ENCODE data around the gene EZH2. TPM values are rescaled to one million over a fixed set of nuclear protein-coding genes. Genes with fewer than 3 reads are reported as not detected.

Gene EZH2
- total and polyA plus RNA-seq, 4 donors = 2.0 to 21.3 (median 2.5) TPM

- no peaks in the 10 kb centered on the region for H3K9me3 ChIP-seq (ENCODE audit: control insufficient read depth in 4 of 4, low read length in 3 of 4)
- no peak for DNase-seq (ENCODE audit: low spot score)
- no peaks in the 10 kb centered on the region for H3K4me1 ChIP-seq (ENCODE audit: control insufficient read depth in 4 of 4, insufficient read depth in 4 of 4, low read length in 3 of 4)
- peaks cover 20 to 83% (median 73%) of the 10 kb centered on the region in 4 donors for H3K36me3 ChIP-seq (ENCODE audit: control insufficient read depth in 4 of 4, insufficient read depth in 3 of 4, low read depth in 1 of 4, low read length in 3 of 4)
- H3K4me3 ChIP-seq (ENCODE audit: low read depth in 1 of 3, low read length in 3 of 3) = no peak overlapping the region
- no peak overlapping the region for H3K27ac ChIP-seq (ENCODE audit: low read depth in 1 of 2, low read length in 2 of 2)
- WGBS = over 99% methylated on average over 2 of the region's 2 CpGs
- no peaks in the 10 kb centered on the region for H3K27me3 ChIP-seq (ENCODE audit: control insufficient read depth in 4 of 4, insufficient read depth in 4 of 4, low read length in 3 of 4)
- TF ChIP-seq HNF4G (IDR thresholded peaks at IDR 0.05) = no peak
- no peak for TF ChIP-seq NR2F2 (IDR thresholded peaks at IDR 0.05)
- no peak for TF ChIP-seq MAX (IDR thresholded peaks at IDR 0.05)
- no peak for TF ChIP-seq ATF3 (IDR thresholded peaks at IDR 0.05)
- no peak for TF ChIP-seq ZBTB33 (IDR thresholded peaks at IDR 0.05)
- TF ChIP-seq, protein P1, sequence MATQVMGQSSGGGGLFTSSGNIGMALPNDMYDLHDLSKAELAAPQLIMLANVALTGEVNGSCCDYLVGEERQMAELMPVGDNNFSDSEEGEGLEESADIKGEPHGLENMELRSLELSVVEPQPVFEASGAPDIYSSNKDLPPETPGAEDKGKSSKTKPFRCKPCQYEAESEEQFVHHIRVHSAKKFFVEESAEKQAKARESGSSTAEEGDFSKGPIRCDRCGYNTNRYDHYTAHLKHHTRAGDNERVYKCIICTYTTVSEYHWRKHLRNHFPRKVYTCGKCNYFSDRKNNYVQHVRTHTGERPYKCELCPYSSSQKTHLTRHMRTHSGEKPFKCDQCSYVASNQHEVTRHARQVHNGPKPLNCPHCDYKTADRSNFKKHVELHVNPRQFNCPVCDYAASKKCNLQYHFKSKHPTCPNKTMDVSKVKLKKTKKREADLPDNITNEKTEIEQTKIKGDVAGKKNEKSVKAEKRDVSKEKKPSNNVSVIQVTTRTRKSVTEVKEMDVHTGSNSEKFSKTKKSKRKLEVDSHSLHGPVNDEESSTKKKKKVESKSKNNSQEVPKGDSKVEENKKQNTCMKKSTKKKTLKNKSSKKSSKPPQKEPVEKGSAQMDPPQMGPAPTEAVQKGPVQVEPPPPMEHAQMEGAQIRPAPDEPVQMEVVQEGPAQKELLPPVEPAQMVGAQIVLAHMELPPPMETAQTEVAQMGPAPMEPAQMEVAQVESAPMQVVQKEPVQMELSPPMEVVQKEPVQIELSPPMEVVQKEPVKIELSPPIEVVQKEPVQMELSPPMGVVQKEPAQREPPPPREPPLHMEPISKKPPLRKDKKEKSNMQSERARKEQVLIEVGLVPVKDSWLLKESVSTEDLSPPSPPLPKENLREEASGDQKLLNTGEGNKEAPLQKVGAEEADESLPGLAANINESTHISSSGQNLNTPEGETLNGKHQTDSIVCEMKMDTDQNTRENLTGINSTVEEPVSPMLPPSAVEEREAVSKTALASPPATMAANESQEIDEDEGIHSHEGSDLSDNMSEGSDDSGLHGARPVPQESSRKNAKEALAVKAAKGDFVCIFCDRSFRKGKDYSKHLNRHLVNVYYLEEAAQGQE (IDR thresholded peaks at IDR 0.05) = no peak
- TF ChIP-seq RXRA (IDR thresholded peaks at IDR 0.05) = no peak
- TF ChIP-seq JUND (IDR thresholded peaks at IDR 0.05) = no peak
- TF ChIP-seq FOXA2 (IDR thresholded peaks at IDR 0.05) = no peak
- no peak for TF ChIP-seq SP1 (IDR thresholded peaks at IDR 0.05)
- TF ChIP-seq HNF4A (conservative IDR thresholded peaks at IDR 0.05) = no peak
- no peak for TF ChIP-seq RAD21 (IDR thresholded peaks at IDR 0.05)
- H3K9ac ChIP-seq (ENCODE audit: low read depth in 1 of 2, low read length in 2 of 2) = no peak overlapping the region
Measured at GRCh38 chr7:148790850-148791249, 93.2 kb downstream of the EZH2 start.

GRCh38 chr7:148790131-148790726 lies 93.9 kb downstream of the EZH2 start:
- H3K27ac ChIP-seq (ENCODE audit: low read depth in 1 of 2, low read length in 2 of 2) = no peak overlapping the region
- peaks cover 19 to 85% (median 75%) of the 10 kb centered on the region in 4 donors for H3K36me3 ChIP-seq (ENCODE audit: control insufficient read depth in 4 of 4, insufficient read depth in 3 of 4, low read depth in 1 of 4, low read length in 3 of 4)
- no peak overlapping the region for H3K4me3 ChIP-seq (ENCODE audit: low read depth in 1 of 3, low read length in 3 of 3)
- no peaks in the 10 kb centered on the region for H3K4me1 ChIP-seq (ENCODE audit: control insufficient read depth in 4 of 4, insufficient read depth in 4 of 4, low read length in 3 of 4)
- no peak for DNase-seq (ENCODE audit: low spot score)
- WGBS = 96% methylated on average over 8 of the region's 8 CpGs
- TF ChIP-seq FOXA1 (IDR thresholded peaks at IDR 0.05) (no peak), RAD21 (IDR thresholded peaks at IDR 0.05) (no peak), HNF4G (IDR thresholded peaks at IDR 0.05) (no peak)
- H3K27me3 ChIP-seq (ENCODE audit: control insufficient read depth in 4 of 4, insufficient read depth in 4 of 4, low read length in 3 of 4) = no peaks in the 10 kb centered on the region
- no peaks in the 10 kb centered on the region for H3K9me3 ChIP-seq (ENCODE audit: control insufficient read depth in 4 of 4, low read length in 3 of 4)
- no peak overlapping the region for H3K9ac ChIP-seq (ENCODE audit: low read depth in 1 of 2, low read length in 2 of 2)

All from liver (tissue), 9 donors.